DND-41 (cell line): ENCODE measurements around the gene BPIFB3.

Experiments
- EZH2 ChIP-seq: IDR thresholded peaks from 3 replicates; pipeline ENCODE4 v1.6.1; 2012; ENCODE audit warnings: borderline replicate concordance, low read depth, mild to moderate bottlenecking, moderate library complexity, low read length, inconsistent platforms; ENCODE audit not compliant: severe bottlenecking
- TF ChIP-seq, protein P1 (sequence below): IDR thresholded peaks from 2 replicates; pipeline ENCODE4 v1.5.1; 2012; ENCODE audit warnings: borderline replicate concordance, low read length, moderate library complexity, mild to moderate bottlenecking; ENCODE audit not compliant: poor library complexity, severe bottlenecking; ENCODE audit errors: extremely low read depth

DNA sequence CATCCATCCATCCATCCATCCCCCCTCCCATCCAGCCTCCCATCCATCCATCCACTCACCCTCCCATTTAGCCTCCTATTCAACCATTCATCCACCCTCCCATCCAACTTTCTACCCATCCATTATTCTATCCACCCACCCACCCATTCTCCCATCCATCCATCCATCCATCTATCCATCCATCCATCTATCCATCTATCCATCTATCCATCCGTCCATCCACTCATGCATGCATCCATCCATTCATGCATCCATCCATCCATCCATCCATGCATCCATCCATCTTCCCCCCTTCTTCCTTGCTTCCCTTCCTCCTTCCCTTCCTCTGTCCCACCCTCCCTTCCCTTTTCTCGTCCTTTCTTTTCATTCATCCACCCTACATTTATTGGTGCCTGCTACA, 21.0 kb downstream of the BPIFB3 start:
- TF ChIP-seq, protein P1, sequence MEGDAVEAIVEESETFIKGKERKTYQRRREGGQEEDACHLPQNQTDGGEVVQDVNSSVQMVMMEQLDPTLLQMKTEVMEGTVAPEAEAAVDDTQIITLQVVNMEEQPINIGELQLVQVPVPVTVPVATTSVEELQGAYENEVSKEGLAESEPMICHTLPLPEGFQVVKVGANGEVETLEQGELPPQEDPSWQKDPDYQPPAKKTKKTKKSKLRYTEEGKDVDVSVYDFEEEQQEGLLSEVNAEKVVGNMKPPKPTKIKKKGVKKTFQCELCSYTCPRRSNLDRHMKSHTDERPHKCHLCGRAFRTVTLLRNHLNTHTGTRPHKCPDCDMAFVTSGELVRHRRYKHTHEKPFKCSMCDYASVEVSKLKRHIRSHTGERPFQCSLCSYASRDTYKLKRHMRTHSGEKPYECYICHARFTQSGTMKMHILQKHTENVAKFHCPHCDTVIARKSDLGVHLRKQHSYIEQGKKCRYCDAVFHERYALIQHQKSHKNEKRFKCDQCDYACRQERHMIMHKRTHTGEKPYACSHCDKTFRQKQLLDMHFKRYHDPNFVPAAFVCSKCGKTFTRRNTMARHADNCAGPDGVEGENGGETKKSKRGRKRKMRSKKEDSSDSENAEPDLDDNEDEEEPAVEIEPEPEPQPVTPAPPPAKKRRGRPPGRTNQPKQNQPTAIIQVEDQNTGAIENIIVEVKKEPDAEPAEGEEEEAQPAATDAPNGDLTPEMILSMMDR = no peak
- TF ChIP-seq EZH2 = no peak
